ENCODE results near the gene USO1. TPM values are rescaled to one million over a fixed set of nuclear protein-coding genes. Genes with fewer than 3 reads are reported as not detected.

USO1 gene
- total RNA-seq, 1 experiment from 2014 or later, result 110 TPM

DNA sequence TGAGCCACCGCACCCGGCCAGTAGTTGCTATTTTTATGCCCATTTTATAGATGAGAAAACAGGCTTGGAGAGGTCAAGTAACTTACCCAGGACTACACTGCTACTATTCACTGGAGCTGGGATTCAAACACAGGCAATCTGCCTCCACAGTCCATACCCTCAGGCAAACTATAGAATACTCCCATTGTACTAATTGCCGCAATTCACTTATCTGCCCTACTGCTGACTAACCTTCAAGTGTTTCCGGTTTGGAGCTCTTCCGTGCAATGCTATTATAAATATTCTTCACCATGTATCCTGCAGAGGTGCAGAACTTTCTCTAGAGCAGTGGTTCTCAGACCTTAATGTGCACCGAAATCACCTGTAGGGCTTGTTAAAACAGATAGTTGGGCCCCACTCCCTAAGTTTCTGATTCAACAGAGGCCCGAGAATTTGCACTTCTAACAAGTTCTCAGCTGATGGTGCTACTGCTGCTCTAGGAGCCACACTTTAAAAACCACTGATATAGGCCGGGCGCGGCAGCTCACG lies 49.3 kb upstream of the USO1 start:
- H3K27me3 ChIP-seq (ENCODE audit: insufficient read depth, low read length), result no peaks in the 10 kb centered on the region
- no peak overlapping the region for H3K9ac ChIP-seq (ENCODE audit: extremely low read depth, insufficient read length, low read length)
- no peak overlapping the region for H4K8ac ChIP-seq (replicated peaks; ENCODE audit: insufficient read length, low read depth, low read length)
- Mint-ChIP-seq H3K9me3 (no peaks in the 10 kb centered on the region), H3K4me3 (no peak overlapping the region; a peak in 2 of 5 replicates), H3K4me1 (peaks cover 31 to 40% of the 10 kb centered on the region in 2 experiments), H3K27me3 (ENCODE audit: low read depth) (peaks cover 3% of the 10 kb centered on the region; the same call in 1 of the 2 replicates), H3K27ac (peak overlapping the region; percentile 67 to 70 (median 69); a peak in 5 of 7 replicates), H3K36me3 (ENCODE audit: insufficient read depth in 1 of 3, low read depth in 3 of 3) (peaks cover 3 to 19% (median 12%) of the 10 kb centered on the region in 3 experiments; a peak in 6 of 7 replicates)
- H3K18ac ChIP-seq (ENCODE audit: insufficient read length, low read depth, low read length), result no peak overlapping the region
- H3K79me1 ChIP-seq (ENCODE audit: insufficient read depth, low read depth, low read length, poor library complexity, severe bottlenecking), result no peaks in the 10 kb centered on the region
- no peak overlapping the region for H3K56ac ChIP-seq (ENCODE audit: insufficient read length, low read depth, low read length)
- H3K4ac ChIP-seq (ENCODE audit: low read depth, low read length), result no peak overlapping the region
- no peak overlapping the region for H3T11ph ChIP-seq (ENCODE audit: low read length)
- no peaks in the 10 kb centered on the region for H3K4me1 ChIP-seq (ENCODE audit: insufficient read depth, low read length)
- DNase-seq, result no peak
- no peak overlapping the region for H4K91ac ChIP-seq (ENCODE audit: insufficient read length, low read depth, low read length)
- no peak overlapping the region for H3K4me2 ChIP-seq (ENCODE audit: insufficient read depth, insufficient read length, low read length)
- no peak overlapping the region for H2AFZ ChIP-seq (ENCODE audit: low read length)
- H2BK120ac ChIP-seq (ENCODE audit: low read depth, low read length, poor library complexity, severe bottlenecking), result no peak overlapping the region
- H2BK5ac ChIP-seq (ENCODE audit: insufficient read length, low read length), result no peak overlapping the region
- peaks cover 4% of the 10 kb centered on the region for H3K23me2 ChIP-seq (ENCODE audit: insufficient read length, low read depth, low read length, poor library complexity, severe bottlenecking)
- H3K14ac ChIP-seq (ENCODE audit: insufficient read depth, low read length), result no peak overlapping the region
- H2BK15ac ChIP-seq (ENCODE audit: low read depth, low read length), result no peak overlapping the region
- H3K9me3 ChIP-seq (ENCODE audit: control insufficient read depth, low read depth, low read length), result no peaks in the 10 kb centered on the region
- H4K20me1 ChIP-seq (ENCODE audit: control insufficient read depth, insufficient read depth, insufficient read length), result no peaks in the 10 kb centered on the region
- H3K23ac ChIP-seq (ENCODE audit: insufficient read length, low read depth, low read length), result no peak overlapping the region
- H3K27ac ChIP-seq (ENCODE audit: insufficient read length, low read depth, low read length), result no peak overlapping the region
- no peak overlapping the region for H4K5ac ChIP-seq (ENCODE audit: insufficient read length, low read depth, low read length)
- no CpG with 5 or more reads among the region's 11 CpGs for WGBS (ENCODE audit: extremely low coverage, insufficient read length, low lambda C conversion rate)
- H2BK20ac ChIP-seq (ENCODE audit: low read depth, low read length, poor library complexity, severe bottlenecking), result no peak overlapping the region
- no peak for TF ChIP-seq CTCF (conservative IDR thresholded peaks at IDR 0.05)
- H2AK5ac ChIP-seq (ENCODE audit: insufficient read length, low read length), result no peak overlapping the region
- H2BK12ac ChIP-seq (ENCODE audit: insufficient read length, low read depth, low read length), result no peak overlapping the region
- peaks cover 34% of the 10 kb centered on the region for H3K79me2 ChIP-seq (ENCODE audit: insufficient read depth, low read length)

Measured in H9 (cell line).